Measurements from ENCODE around the gene NAA10.

Gene NAA10

DNA sequence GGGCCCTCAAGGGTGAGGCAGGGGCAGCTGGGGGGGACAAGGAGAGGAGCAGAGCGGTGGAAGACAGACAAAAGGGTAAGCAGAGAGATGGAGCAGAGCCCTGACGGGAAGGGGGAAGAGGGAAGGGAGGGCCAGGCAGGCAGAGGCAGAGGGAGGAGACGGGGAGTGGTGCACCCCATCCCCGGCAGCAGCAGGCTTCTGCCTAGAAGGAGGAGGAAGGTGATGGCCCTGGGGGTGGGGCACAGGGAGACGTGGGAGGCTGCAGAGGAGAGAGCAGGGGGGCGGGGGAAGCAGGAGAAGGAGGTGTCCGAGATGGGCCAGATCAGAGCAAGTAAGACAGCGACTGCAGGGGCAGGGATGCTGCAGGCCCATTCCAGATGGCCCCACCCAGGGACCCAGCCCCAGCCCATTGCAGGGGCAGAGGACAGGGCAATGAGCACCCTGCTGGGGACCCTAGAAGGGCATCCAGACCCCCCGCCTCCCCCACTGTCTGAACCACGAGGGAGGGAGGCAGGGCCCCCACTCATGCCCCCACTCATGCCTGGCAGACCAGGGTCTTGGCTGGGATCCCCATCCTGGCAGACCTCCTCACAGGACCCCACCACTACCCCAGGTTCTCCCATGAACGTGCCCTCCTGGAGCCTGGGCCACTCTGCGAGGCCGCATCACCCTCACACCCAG is 51.5 kb downstream of the NAA10 start:
- DNase-seq (ENCODE audit: low read depth), result no peak

DNA sequence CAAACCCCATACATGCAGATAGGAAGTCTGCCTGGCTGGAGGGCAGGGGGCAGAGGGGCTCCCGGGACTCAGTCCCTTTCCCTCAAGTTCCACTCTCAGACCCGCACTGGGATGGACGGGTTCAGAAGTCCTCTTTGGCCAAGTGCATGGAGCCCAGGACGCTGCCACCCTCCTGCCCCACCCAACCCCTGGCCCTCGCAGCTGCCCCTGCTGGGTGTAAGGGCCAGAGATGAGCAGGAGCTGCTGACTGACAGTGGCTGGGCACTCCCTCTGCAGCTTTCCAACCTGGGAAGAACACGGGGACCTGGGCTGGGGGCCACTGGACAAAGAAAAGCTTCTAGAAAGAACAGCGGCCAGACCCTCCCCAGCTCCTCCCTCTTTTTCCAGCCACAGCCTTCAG is 52.3 kb downstream of the NAA10 start:
- DNase-seq (ENCODE audit: low read depth), result no peak

DNA sequence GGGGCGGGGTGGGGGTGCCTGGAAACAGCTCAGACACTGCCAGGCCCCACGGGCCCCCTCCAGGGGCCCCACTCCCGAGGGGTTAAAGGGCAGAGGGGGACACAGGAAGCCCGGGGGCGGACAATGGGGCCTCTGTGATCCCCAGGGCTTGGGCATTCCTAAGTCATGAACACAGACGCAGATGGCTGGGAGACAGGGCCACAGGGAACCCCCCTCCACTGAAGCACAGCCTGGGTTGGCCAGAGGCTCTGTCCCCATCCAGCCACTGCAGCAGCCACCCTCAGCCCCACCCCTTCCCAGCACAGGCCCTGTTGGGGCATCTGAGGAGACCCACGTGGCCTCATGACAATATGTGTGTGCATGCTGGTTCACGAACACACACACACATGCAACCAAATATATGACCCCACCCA is 52.7 kb downstream of the NAA10 start:
- DNase-seq (ENCODE audit: low read depth), result no peak

DNA sequence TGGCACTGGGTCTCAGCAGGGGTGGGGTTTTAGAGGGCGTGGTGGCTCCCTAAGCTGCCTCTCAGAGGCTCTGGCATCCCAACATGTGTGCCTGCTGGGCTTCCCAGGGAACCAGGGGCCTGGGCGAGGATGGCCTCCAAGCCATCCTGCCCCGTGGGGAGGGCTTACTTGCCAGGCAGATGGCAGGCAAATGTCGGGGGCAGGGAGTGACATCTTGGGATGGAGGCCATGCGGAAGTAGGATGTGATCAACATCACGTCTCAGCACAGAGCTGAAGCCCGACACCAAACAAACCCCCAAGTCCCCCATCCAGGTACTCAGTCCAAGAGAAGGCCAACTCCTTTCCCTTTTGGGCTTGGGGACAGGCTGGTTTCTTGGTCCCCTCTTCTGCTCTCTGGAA is 53.6 kb downstream of the NAA10 start:
- no peak for DNase-seq (ENCODE audit: low read depth)

DNA sequence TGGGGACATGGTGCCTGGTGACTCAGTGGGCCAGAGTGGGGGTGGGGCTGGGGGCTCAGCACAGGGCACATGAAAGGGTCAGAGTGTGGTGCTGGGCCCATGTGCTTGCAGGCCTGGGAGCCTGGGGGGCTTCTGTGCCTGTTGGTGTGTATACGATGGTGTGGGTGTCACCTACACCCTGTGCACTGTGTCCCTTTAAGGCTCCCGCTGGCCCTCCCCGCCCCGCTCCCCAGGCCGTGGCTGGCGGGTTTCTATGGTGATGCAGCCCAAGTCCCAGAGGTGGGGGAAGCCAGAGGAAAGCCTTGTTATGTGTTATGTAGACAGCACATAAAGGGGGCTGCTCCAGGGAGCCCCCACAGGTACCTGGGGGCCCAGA is 54.4 kb downstream of the NAA10 start:
- DNase-seq (ENCODE audit: low read depth), result no peak

DNA sequence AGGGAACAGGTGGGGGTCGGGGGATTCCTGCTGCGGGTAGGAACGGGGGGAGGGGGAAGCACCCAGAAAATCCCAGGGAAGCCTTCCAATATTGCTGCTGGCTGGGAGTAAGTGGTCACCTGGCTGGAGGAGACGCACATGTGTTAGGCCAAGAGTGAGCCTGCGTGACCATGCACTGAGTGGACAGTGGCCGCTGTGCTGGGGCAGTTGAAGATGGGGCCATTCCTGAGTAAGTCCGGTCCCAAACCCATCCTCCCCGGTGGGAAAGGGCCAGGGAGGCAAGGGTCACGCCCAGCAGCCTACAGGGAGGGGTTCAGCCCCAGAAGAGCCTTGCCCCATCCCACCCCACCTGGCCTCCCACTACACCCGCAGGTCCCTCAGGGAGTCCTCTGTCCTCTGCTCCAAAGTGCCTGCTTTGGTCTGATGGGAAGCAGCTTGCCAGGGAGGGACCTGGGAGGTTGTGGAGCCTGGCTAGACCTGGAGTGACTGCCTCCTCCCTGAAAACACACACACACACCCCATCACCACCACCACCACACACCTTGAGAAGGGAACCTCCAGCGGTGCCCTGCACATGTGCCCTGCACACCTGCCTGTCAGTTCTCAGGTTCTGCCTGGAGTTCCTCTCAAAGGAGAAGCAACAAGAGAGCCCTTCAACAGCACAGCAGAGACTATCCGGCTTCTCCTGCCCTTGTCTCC is 54.9 kb downstream of the NAA10 start:
- no peak for DNase-seq (ENCODE audit: low read depth)
